ENCODE results near the gene DSTYK. TPM values are rescaled to one million over a fixed set of nuclear protein-coding genes. Genes with fewer than 3 reads are reported as not detected.

Gene DSTYK, protein sequence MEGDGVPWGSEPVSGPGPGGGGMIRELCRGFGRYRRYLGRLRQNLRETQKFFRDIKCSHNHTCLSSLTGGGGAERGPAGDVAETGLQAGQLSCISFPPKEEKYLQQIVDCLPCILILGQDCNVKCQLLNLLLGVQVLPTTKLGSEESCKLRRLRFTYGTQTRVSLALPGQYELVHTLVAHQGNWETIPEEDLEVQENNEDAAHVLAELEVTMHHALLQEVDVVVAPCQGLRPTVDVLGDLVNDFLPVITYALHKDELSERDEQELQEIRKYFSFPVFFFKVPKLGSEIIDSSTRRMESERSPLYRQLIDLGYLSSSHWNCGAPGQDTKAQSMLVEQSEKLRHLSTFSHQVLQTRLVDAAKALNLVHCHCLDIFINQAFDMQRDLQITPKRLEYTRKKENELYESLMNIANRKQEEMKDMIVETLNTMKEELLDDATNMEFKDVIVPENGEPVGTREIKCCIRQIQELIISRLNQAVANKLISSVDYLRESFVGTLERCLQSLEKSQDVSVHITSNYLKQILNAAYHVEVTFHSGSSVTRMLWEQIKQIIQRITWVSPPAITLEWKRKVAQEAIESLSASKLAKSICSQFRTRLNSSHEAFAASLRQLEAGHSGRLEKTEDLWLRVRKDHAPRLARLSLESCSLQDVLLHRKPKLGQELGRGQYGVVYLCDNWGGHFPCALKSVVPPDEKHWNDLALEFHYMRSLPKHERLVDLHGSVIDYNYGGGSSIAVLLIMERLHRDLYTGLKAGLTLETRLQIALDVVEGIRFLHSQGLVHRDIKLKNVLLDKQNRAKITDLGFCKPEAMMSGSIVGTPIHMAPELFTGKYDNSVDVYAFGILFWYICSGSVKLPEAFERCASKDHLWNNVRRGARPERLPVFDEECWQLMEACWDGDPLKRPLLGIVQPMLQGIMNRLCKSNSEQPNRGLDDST
- 8.4 and 10.6 TPM in 2 replicates for total RNA-seq

DNA sequence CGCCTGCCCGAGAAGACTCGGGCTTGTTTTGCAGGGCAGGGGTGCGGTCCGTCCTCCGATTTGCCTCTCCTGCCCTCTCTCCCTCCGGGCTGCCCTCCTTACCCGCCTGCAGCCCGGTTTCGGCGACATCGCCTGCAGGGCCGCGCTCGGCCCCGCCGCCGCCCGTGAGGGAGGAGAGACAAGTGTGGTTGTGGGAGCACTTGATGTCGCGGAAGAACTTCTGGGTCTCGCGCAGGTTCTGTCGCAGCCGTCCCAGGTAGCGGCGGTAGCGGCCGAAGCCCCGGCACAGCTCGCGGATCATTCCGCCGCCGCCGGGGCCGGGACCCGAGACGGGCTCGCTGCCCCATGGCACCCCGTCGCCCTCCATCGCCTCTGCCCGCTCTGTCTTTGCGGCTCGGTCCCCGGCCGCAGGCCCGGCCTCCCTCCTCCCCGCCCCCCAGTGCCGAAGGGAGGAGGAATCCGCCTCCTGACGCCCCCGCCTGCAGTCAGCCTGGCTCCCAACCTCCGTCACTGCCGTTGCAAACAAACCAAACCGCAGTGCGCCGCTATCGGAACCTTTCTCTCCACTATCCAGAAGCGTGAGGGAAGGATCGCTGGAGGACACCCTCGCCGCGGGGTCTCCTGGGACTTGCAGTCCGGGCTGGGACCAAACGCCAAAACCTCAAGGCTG is at the start of gene DSTYK:
Gene DSTYK, minus strand, starts transcription at position 534 of the 670 bp plus-strand sequence. Its CDS starts 167 bp downstream, at position 367.

DNA sequence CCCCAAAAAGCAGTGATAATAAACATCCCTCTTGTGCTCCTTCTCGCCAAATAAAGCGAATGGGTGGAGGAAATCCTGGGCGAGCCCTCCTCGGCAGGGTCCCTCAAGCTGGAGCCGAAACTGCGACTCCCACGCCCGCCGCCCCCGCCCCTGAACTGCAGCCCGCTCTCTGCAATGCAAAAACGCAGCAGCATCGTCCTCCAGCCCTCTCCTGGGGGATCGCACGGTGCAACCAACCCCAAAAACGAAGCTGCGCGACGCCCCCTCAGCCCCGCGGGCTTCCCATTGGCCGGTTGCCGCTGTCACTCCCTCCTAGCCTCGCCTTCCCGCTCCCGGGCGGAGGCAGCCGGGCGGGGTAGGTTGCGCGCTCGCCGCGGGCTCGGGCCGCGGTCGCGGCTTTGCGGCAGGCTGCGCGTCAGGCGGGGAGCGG is 16.1 kb upstream of the DSTYK start, which contains the start of gene TMCC2:
Gene TMCC2, plus strand, starts transcription at position 363 of the 430 bp plus-strand sequence. CDS start 619 bp downstream, outside the sequence.

DNA sequence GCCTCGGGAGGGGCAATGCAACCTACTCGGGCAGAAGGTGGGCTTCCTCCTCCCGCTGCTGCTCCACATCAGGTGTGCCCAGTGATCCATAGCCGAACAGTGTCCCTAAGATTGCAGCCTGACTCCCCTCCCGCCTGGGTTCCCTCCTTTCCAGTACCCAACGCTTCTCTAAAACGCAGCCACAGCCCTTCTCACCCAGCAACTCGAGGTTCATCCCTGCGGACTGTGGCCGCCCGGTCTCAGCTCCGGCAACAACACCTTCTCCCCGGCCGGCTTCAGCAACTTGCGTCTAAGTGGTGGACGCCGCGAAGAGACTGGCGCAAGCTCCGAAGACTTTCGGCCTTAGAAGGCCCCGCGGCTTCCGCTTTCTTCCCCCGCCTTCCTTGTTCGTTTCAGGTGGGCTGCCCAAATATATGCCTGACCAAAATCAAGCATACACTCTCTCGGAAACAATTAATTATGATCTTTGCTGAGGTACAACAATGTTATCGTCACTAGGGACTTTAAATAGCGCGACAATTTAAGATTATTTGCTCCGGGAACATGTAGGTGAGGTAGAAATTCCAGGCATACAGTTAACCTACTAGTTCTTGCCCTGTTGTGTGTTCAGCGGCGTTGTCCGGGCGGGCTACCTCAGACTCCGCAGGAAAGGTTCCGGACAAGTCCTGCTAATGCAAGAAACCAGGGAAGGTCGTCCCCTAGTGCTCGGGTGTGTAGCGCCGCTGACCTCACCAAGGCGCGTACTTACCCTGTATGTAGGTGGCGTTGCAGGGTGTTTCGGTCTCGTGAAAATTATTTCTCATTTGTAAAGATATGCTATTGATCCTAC is 89.6 kb downstream of the DSTYK start, which contains the start of gene RBBP5:
Gene RBBP5, minus strand, starts transcription at position 319 of the 829 bp plus-strand sequence. Its CDS starts 105 bp downstream, at position 214.

Other genes starting within 250 kb of the DSTYK start
- not detected in 2 replicates for gene CNTN2, start 168.5 kb downstream of the DSTYK start, total RNA-seq
- 0.29 and 3.2 TPM in 2 replicates for gene TMEM81, start 127.2 kb downstream of the DSTYK start, total RNA-seq
- gene RBBP5, start 89.7 kb downstream of the DSTYK start, total RNA-seq, result 12.2 and 13.5 TPM in 2 replicates
- 1.1 and 3.2 TPM in 2 replicates for gene TMCC2, start 16.2 kb upstream of the DSTYK start, total RNA-seq
- 7.2 and 7.8 TPM in 2 replicates for gene NUAK2, start 110.0 kb upstream of the DSTYK start, total RNA-seq
- gene KLHDC8A, start 145.2 kb upstream of the DSTYK start, total RNA-seq, result not detected in 2 replicates
- gene LEMD1, start 210.4 kb upstream of the DSTYK start, total RNA-seq, result not detected in 2 replicates
- gene BLACAT1, start 244.3 kb upstream of the DSTYK start, total RNA-seq, result not detected in 2 replicates